Common myeloid progenitor, CD34-positive (primary cell): ENCODE results near the gene HDAC2.

ENCODE experiments used
- CTCF ChIA-PET: fragments of 350-600 bp; sonication (Branson Sonifier 250); formaldehyde crosslinking; loops from one replicate; lab custom pipeline; 2021; ENCODE audit warnings: antibody characterized with exemption; lab: Charles Lee
- POLR2A ChIA-PET: fragments of 350-600 bp; sonication (Branson Sonifier 250); formaldehyde crosslinking; loops from one replicate; lab custom pipeline; 2021; ENCODE audit warnings: antibody characterized with exemption; lab: Charles Lee
- DNase-seq, 3 donors: peaks; one replicate each; pipeline versions ENCODE4 v3.0.0 to v3.0.0-alpha.2; 2013
- H3K27ac ChIP-seq, 2 experiments: 1 replicate in 1 of 2; 2 replicates in 1 of 2; pipeline ENCODE4 v1.7.0; 2013; ENCODE audit warnings: inconsistent platforms in 2 of 2, low read length in 2 of 2, mild to moderate bottlenecking in 2 of 2, low read depth in 1 of 2, moderate library complexity in 1 of 2; ENCODE audit not compliant: severe bottlenecking in 2 of 2, insufficient read depth in 1 of 2, poor library complexity in 1 of 2
- H3K27me3 ChIP-seq, 5 experiments: replicated peaks in 2 of 5; 1 replicate in 3 of 5; 2 replicates in 2 of 5; pipeline versions ENCODE4 v1.6.1 to v1.7.0; 2013; ENCODE audit warnings: low read length in 4 of 5, mild to moderate bottlenecking in 2 of 5, moderate library complexity in 2 of 5, inconsistent platforms in 1 of 5; ENCODE audit not compliant: insufficient read depth in 5 of 5, control insufficient read depth in 4 of 5
- H3K36me3 ChIP-seq, 4 experiments: 1 replicate in 2 of 4; 2 replicates in 2 of 4; pipeline versions ENCODE4 v1.6.1 to v1.7.0; 2013; ENCODE audit warnings: low read length in 3 of 4, control low read depth in 1 of 4, mild to moderate bottlenecking in 1 of 4; ENCODE audit not compliant: control insufficient read depth in 4 of 4, insufficient read depth in 4 of 4
- H3K4me1 ChIP-seq, 4 experiments: 1 replicate in 3 of 4; 2 replicates in 1 of 4; pipeline versions ENCODE4 v1.6.1 to v1.7.1; 2013; ENCODE audit warnings: low read length in 3 of 4, mild to moderate bottlenecking in 3 of 4, control low read depth in 1 of 4, inconsistent platforms in 1 of 4, moderate library complexity in 1 of 4; ENCODE audit not compliant: control insufficient read depth in 4 of 4, insufficient read depth in 4 of 4; ENCODE audit errors: control extremely low read depth in 1 of 4
- H3K4me3 ChIP-seq, 7 experiments: 1 replicate in 4 of 7; 2 replicates in 3 of 7; pipeline versions ENCODE4 v1.5.1 to v1.7.0; 2013; ENCODE audit warnings: mild to moderate bottlenecking in 7 of 7, low read length in 6 of 7, moderate library complexity in 6 of 7, inconsistent platforms in 2 of 7, low read depth in 2 of 7, control low read depth in 1 of 7; ENCODE audit not compliant: insufficient read depth in 4 of 7, control insufficient read depth in 1 of 7; ENCODE audit errors: extremely low read depth in 1 of 7
- H3K9me3 ChIP-seq, 5 experiments: 1 replicate in 4 of 5; 2 replicates in 1 of 5; pipeline versions ENCODE4 v1.6.1 to v1.7.1; 2013; ENCODE audit warnings: low read length in 4 of 5, mild to moderate bottlenecking in 2 of 5, inconsistent platforms in 1 of 5, low read depth in 1 of 5, moderate library complexity in 1 of 5; ENCODE audit not compliant: control insufficient read depth in 4 of 5, insufficient read depth in 2 of 5; ENCODE audit errors: control extremely low read depth in 1 of 5
- WGBS: methylation state at CpG from one replicate; pipeline ENCODE4 v1.1.5; 2013; ENCODE audit not compliant: insufficient coverage; 5-methylcytosine and 5-hydroxymethylcytosine counted together

Gene HDAC2

GRCh38 chr6:114008331-114008730, 37.4 kb upstream of the HDAC2 start:
- WGBS = 63% methylated on average over 1 of the region's 4 CpGs

GRCh38 chr6:114007516-114007915, 36.6 kb upstream of the HDAC2 start:
- Histone ChIP-seq H3K9me3 (no peaks in the 10 kb centered on the region), H3K27me3 (no peaks in the 10 kb centered on the region), H3K36me3 (no peaks in the 10 kb centered on the region), H3K27ac (no peak overlapping the region), H3K4me3 (no peak overlapping the region), H3K4me1 (no peaks in the 10 kb centered on the region)
- DNase-seq = no peak
- POLR2A ChIA-PET = no interaction called here
- 100% methylated on average over 2 of the region's 2 CpGs for whole genome bisulfite sequencing
- CTCF ChIA-PET = no interaction called here

More at GRCh38 chr6:114008331-114008730, 37.4 kb upstream of the HDAC2 start:
- H3K9me3 ChIP-seq = no peaks in the 10 kb centered on the region
- ChIA-PET CTCF (no interaction called here), POLR2A (no interaction called here)
- H3K27me3 ChIP-seq = no peaks in the 10 kb centered on the region
- H3K27ac ChIP-seq = no peak overlapping the region
- no peak for DNase-seq
- H3K4me1 ChIP-seq = no peaks in the 10 kb centered on the region
- no peak overlapping the region for H3K4me3 ChIP-seq
- no peaks in the 10 kb centered on the region for H3K36me3 ChIP-seq

GRCh38 chr6:114001354-114001753, 30.4 kb upstream of the HDAC2 start:
- H3K4me1 ChIP-seq = no peaks in the 10 kb centered on the region
- POLR2A ChIA-PET = no interaction called here
- no peak overlapping the region for H3K27ac ChIP-seq
- H3K36me3 ChIP-seq = no peaks in the 10 kb centered on the region
- no peak for DNase-seq
- no peak overlapping the region for H3K4me3 ChIP-seq
- CTCF ChIA-PET = no interaction called here
- no peaks in the 10 kb centered on the region for H3K27me3 ChIP-seq
- no peaks in the 10 kb centered on the region for H3K9me3 ChIP-seq

GRCh38 chr6:114000069-114000468, 29.1 kb upstream of the HDAC2 start:
- H3K4me3 ChIP-seq = no peak overlapping the region
- DNase-seq = no peak
- H3K36me3 ChIP-seq = no peaks in the 10 kb centered on the region
- no peaks in the 10 kb centered on the region for H3K4me1 ChIP-seq
- H3K27me3 ChIP-seq = no peaks in the 10 kb centered on the region
- ChIA-PET POLR2A (no interaction called here), CTCF (no interaction called here)
- H3K9me3 ChIP-seq = no peaks in the 10 kb centered on the region
- WGBS = 100% methylated on average over 2 of the region's 2 CpGs
- H3K27ac ChIP-seq = no peak overlapping the region

GRCh38 chr6:113999284-113999683, 28.3 kb upstream of the HDAC2 start:
- no peak overlapping the region for H3K4me3 ChIP-seq
- H3K9me3 ChIP-seq = no peaks in the 10 kb centered on the region
- H3K27me3 ChIP-seq = no peaks in the 10 kb centered on the region
- no peaks in the 10 kb centered on the region for H3K4me1 ChIP-seq
- CTCF ChIA-PET = no interaction called here
- POLR2A ChIA-PET = no interaction called here
- 100% methylated on average over 1 of the region's 2 CpGs for WGBS
- DNase-seq = no peak
- no peak overlapping the region for H3K27ac ChIP-seq
- no peaks in the 10 kb centered on the region for H3K36me3 ChIP-seq

GRCh38 chr6:113998811-113999210, 27.9 kb upstream of the HDAC2 start:
- CTCF ChIA-PET = no interaction called here
- no peak overlapping the region for H3K4me3 ChIP-seq
- H3K9me3 ChIP-seq = no peaks in the 10 kb centered on the region
- H3K27me3 ChIP-seq = no peaks in the 10 kb centered on the region
- H3K4me1 ChIP-seq = no peaks in the 10 kb centered on the region
- no peaks in the 10 kb centered on the region for H3K36me3 ChIP-seq
- DNase-seq = no peak
- H3K27ac ChIP-seq = no peak overlapping the region
- POLR2A ChIA-PET = no interaction called here

- ChIA-PET POLR2A (no interaction called here), CTCF (no interaction called here)
- no peak overlapping the region for H3K4me3 ChIP-seq
- no peaks in the 10 kb centered on the region for H3K9me3 ChIP-seq
- no CpG with 5 or more reads among the region's 3 CpGs for WGBS
- no peaks in the 10 kb centered on the region for H3K27me3 ChIP-seq
- no peaks in the 10 kb centered on the region for H3K36me3 ChIP-seq
- no peak overlapping the region for H3K27ac ChIP-seq
- no peak for DNase-seq
- H3K4me1 ChIP-seq = no peaks in the 10 kb centered on the region
These were observed 26.2 kb upstream of the HDAC2 start for GRCh38 chr6:113997116-113997515.
